Stimulated activated naive CD4-positive, alpha-beta T cell treated with Interleukin-2 at 50 U/mL for 16 hours (primary cell): ENCODE measurements around the gene ZBTB40.

Experiments used
- DNase-seq: peaks from one replicate; lab custom pipeline; 2025; lab: John Stamatoyannopoulos, UW

Gene ZBTB40

GRCh38 chr1:22451702-22452480 is at the start of gene ZBTB40:
Gene ZBTB40, plus strand, starts transcription at chr1:22451851. Its CDS starts 38,098 bp downstream, at chr1:22489949.
- peak; percentile 92 for DNase-seq

- no peak for DNase-seq
Observed at GRCh38 chr1:22402356-22403053, 49.1 kb upstream of the ZBTB40 start.

GRCh38 chr1:22404486-22404885 is 47.2 kb upstream of the ZBTB40 start:
- DNase-seq: no peak

GRCh38 chr1:22406722-22407495 is 44.7 kb upstream of the ZBTB40 start:
- DNase-seq: no peak

- no peak for DNase-seq
Observed at GRCh38 chr1:22408230-22408629, 43.4 kb upstream of the ZBTB40 start.

- DNase-seq: no peak
Observed at GRCh38 chr1:22410401-22410800, 41.2 kb upstream of the ZBTB40 start.

- no peak for DNase-seq
Observed at GRCh38 chr1:22410928-22411495, 40.6 kb upstream of the ZBTB40 start.

GRCh38 chr1:22411589-22411988 is 40.1 kb upstream of the ZBTB40 start:
- no peak for DNase-seq

GRCh38 chr1:22412932-22413727 is 38.5 kb upstream of the ZBTB40 start:
- no peak for DNase-seq

- DNase-seq: no peak
Observed at GRCh38 chr1:22413799-22414198, 37.9 kb upstream of the ZBTB40 start.

- no peak for DNase-seq
Observed at GRCh38 chr1:22414244-22414751, 37.4 kb upstream of the ZBTB40 start.

GRCh38 chr1:22415489-22415888 is 36.2 kb upstream of the ZBTB40 start:
- DNase-seq: no peak

- peak; percentile 60 for DNase-seq
Observed at GRCh38 chr1:22416555-22417454, 34.8 kb upstream of the ZBTB40 start.

- no peak for DNase-seq
Observed at GRCh38 chr1:22417466-22417865, 34.2 kb upstream of the ZBTB40 start.

GRCh38 chr1:22418312-22418711 is 33.3 kb upstream of the ZBTB40 start:
- DNase-seq: no peak

GRCh38 chr1:22418933-22419382 is 32.7 kb upstream of the ZBTB40 start:
- no peak for DNase-seq

- DNase-seq: peak; percentile 15
Observed at GRCh38 chr1:22420455-22421053, 31.1 kb upstream of the ZBTB40 start.

GRCh38 chr1:22426781-22427180 is 24.9 kb upstream of the ZBTB40 start:
- no peak for DNase-seq

- no peak for DNase-seq
Observed at GRCh38 chr1:22428672-22429071, 23.0 kb upstream of the ZBTB40 start.

GRCh38 chr1:22431965-22432364 is 19.7 kb upstream of the ZBTB40 start:
- no peak for DNase-seq
